Islet precursor cell (in vitro differentiated cells): ENCODE results near the gene NAA40.
"Not testable (repeated sequence)": the region's sequence is repeated elsewhere in the genome, so short reads cannot be mapped to it uniquely, and the experiment has no call there.

Experiments
- DNase-seq: peaks from one replicate; pipeline ENCODE4 v3.0.0-alpha.2; 2018

The NAA40 gene

DNA sequence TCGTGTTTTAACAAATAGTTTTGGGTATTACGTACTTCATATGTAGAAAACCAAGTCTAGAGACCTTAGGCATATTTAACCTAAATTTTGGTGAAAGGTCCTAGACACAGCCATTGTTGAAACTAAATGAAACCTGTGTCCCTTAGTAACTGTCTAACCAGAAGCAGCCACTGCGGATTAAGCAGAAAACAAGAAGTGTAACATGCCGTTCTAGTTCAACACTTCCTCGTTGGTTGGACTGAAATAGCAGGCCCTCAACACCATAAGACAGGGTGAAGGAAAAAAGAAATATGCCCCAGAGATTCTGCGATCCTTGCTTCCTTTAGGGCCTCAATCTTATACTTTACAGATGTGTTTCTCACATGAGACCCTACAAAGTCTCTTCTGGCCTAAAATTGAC lies 2.0 kb downstream of the NAA40 start:
- DNase-seq = no peak

DNA sequence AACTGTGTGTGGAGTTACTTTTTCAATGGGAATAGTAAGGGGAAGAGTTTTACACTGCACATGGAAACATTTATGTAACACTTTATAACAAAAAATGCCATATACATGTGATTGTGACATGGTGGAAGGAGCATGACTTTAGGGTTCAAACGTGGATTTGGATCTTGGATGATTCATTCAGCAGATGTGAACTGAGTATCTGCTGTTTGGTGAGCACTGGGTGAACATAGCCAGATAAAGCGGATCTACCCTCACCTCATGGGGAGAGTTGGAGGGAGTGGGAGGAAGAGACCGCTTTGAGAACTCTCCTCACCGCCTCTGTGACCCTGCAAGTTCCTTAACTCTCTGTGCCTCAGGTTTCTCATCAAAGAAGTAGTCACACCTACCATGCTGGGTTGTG lies 3.1 kb downstream of the NAA40 start:
- no peak for DNase-seq

DNA sequence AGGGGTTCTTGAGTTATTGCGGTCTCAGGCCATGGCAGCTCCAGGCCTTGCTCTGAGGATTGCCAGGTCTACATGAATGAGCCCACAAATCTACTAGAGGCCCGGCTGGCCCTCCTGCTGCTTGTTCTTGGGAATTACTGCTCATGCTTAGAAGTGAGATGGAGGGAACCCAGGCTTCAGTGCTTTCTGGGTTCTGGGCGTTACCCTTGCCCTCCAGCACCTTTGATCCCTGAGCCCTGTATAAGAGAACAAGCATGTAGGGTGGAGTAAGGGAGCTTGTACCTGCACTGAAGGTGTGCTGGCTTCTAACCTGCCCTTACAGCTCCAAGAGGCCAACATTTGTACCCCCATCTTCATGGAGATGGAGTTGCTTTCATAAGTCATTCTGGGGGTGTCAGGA lies 4.0 kb downstream of the NAA40 start:
- DNase-seq = no peak

DNA sequence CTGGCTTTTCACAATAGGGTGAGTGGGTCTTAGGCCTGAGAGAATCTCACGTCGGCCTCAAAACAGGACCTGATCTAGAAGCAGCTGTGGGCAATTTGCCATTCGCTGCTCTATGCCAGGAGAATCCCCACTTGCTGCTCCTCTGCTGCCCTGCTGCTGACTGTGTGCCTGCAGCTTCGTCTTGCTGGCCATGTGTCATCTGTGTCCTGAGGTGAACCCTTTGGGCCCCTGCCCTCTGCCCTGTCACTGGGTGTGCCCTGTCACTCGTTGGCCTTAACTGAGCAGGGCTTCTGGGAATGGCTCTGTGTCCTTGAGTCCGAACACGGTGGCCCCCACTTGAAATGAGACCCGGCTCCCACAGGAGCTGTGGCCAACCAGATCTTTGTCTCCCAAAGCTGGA lies 6.2 kb downstream of the NAA40 start:
- no peak for DNase-seq

DNA sequence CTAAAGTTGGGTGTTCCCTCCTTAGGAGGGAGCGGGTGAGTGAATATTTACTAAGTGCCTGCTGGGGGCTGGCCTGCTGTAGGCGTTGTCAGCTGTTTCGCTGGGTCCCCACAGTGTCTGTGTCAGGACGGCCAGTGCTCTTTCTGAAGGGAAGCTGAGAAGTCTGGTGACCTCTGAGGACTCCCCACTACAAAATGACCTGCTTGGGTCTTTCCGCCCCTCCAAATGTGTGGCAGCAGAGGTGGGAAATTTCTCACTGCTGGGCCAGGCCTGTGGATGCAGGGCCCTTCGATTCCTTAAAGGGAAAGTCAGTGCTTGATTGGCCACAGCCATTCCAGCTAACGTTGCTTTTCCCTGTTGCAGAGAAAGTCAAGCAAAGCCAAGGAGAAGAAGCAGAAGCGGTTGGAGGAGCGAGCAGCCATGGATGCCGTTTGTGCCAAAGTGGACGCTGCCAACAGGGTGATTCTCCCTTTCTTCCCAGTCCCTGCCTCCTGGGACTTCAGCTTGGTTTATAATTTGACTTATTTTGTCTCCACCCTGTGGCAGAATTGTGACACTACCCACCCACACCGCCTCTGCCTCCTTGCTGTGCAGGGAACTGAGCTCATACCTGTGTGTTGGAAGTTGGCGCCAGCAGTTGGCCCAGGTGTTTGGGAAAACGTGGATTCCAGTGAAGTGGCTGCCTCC lies 6.8 kb downstream of the NAA40 start:
- DNase-seq = peak; percentile 82

DNA sequence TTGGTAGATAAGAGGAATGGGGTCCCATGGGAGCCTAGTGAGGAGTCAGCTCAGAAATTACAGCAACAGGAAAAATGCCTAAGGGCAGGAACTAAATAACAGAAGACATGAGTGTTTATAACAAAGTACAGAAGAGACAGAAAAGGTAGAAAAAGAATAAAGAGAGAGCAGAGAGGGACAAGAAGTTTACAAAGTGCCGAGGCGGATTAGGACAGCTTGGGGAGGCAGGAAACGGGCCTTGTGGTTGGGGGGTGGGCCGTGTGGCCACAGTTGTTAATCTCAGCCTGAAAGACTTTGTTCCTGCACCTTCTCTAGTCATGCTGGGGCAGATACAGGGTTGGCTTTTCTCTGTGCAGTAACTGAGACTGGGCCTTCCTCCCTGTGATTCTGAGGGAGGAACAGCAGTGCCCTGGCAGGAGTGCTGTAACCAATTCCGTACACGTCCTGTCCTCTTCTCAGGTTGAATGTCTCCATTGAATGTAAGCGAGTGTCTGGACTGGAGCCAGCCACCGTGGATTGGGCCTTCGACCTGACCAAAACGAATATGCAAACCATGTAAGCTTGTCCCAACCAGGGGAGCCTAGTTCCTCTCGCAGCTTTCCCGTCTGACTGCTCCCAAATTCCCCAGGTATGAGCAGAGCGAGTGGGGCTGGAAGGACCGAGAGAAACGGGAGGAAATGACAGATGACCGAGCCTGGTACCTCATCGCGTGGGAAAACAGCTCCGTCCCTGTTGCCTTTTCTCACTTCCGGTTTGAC lies 13.2 kb downstream of the NAA40 start:
- no peak for DNase-seq

DNA sequence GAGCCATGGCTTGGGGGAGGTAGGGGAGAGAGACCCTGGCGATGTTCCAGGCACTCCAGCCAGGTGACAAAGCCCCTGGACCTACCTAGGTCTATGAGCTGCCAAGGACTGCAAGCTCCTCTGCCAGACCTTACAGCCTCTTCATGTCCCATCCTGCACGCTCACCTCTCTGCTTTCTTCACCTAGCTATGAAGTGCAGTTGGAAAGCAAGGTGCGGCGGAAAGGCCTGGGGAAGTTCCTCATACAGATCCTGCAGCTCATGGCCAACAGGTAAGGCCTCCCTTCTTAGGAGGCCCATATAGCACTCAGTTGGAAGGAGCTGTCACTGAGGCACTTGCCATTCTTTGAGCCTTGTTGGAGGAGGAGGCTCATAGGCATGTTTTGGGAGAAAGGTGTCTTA lies 13.8 kb downstream of the NAA40 start:
- DNase-seq = no peak

DNA sequence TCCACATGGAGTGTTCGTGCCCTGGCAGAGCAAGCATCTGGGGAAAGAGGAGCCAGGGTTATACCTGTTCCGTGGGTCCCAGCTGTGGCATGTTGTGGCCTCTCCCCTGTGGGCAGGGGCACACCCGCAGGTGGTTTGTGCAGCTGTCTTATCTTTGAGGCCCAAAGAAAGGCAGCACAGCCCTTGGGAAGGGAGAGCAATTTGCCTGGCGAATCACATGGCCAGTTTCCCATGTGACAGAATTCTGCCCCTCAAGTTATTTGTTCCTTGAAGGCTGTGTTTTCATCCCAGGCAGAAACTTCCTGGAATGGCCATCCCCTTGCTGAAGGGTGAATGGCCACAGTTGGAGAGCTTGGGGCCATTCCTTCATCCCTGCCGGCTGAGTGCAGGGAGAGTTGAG lies 19.2 kb downstream of the NAA40 start:
- no peak for DNase-seq

DNA sequence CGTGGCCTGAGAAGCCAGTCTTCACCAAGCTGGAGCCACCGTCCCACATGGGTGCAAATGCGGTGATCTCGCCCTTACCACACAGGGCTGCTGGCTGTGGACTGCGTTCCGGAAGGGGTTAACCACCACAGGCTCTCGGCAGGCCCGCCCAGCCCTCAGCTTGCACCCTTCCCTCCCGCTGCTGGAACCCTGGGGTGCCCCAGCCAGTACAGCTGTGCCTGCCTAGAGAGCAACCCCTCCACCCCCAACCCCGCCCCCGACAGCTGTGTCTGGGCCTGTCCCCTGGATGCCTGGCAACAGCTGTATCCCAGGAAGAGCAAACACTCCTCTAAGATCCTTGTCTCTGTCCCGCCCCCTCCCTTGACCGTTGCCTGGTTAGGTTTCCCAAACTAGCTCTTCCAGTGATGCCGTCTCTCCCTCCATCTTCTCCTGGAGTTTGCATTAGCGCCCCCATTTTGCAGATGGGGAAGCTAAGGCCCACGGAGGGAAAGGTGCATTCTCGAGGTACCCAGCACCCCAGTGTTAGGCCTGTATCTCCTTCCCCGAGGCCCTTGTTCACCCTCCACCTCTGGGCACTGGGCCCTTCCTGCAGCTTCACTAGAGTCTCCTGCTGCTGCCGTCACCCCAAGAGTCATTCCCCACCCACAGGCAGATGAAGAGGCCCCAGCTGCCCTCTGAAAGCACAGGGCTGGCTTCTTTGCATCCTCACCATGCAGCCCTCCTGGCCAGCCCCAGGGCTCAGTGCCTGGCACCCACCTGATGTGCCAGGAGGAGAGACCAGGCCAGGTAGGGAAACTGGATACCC lies 23.0 kb downstream of the NAA40 start:
- DNase-seq = peak; percentile 67

DNA sequence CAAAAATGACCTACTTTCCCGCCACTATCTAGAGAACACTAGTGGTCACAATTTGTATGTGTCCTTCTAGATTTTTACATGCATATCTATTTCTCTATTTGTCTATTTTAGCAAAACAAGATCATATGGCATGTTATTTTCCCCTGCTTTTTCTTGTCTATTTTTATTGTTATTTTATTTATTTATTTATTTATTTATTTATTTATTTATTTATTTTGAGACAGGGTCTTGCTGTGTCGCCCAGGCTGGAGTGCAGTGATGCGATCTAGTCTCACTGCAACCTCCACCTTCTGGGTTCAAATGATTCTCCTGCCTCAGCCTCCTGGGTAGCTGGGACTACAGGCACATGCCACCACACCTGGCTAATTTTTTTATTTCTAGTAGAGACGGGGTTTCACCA lies 25.1 kb downstream of the NAA40 start:
- DNase-seq = not testable (repeated sequence)

DNA sequence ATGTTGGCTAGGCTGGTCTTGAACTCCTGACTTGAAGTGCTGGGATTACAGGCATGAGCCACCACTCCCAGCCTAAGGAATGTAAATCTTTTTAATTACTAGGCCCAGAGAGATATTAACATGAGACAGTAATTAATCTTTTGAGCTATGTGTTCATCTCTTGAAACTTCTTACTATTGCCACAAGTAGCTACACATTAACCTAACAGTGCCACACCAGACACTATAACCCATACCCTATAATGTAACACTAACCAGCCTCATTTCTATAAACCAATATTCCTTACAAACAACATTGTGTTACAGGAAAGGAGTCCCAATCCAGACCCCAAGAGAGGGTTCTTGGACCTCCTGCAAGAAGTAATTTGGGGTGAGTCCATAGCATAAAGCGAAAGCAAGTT lies 27.6 kb downstream of the NAA40 start:
- no peak for DNase-seq

DNA sequence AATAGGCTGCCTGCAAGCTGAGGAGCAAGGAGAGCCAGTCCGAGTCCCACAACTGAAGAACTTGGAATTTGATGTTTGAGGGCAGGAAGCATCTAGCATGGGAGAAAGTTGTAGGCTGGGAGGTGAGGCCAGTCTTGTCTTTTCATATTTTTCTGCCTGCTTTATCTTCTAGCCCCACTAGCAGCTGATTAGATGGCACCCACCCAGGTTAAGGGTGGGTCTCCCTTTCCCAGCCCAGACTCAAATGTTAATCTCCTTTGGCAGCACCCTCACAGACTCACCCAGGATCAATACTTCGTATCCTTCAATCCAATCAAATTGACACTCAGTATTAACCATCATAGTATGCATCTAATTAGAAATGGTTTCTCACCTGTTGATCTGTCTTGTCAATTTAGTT lies 30.7 kb downstream of the NAA40 start:
- no peak for DNase-seq

DNA sequence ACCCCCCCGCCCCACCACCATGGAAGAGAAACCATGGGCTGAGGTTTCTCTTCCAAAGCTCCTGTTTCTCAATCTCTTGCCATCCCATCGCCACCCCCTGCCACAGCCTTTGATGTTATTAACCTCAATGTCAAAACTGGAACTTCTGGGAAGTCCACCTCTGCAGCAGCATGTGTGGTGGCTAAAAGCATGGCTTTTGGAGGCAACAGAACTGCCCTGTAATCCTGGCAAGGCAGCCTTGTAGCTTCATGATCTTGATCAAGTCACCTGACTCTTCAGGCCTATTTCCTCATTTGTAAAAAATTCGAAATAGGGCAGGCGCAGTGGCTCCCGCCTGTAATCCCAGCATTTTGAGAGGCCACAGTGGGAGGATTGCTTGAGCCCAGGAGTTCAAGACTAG lies 32.1 kb downstream of the NAA40 start:
- no peak for DNase-seq

DNA sequence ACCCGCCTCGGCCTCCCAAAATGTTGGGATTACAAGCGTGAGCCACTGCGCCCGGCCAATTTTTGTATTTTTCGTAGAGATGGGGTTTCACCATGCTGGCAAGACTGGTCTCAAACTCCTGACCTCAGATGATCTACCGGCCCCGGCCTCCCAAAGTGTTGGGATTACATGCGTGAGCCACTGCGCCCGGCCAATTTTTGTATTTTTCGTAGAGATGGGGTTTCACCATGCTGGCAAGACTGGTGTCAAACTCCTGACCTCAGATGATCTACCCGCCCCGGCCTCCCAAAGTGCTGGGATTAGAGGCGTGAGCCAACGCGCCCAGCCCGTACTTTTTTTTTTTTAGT lies 35.1 kb downstream of the NAA40 start:
- not testable (repeated sequence) for DNase-seq

DNA sequence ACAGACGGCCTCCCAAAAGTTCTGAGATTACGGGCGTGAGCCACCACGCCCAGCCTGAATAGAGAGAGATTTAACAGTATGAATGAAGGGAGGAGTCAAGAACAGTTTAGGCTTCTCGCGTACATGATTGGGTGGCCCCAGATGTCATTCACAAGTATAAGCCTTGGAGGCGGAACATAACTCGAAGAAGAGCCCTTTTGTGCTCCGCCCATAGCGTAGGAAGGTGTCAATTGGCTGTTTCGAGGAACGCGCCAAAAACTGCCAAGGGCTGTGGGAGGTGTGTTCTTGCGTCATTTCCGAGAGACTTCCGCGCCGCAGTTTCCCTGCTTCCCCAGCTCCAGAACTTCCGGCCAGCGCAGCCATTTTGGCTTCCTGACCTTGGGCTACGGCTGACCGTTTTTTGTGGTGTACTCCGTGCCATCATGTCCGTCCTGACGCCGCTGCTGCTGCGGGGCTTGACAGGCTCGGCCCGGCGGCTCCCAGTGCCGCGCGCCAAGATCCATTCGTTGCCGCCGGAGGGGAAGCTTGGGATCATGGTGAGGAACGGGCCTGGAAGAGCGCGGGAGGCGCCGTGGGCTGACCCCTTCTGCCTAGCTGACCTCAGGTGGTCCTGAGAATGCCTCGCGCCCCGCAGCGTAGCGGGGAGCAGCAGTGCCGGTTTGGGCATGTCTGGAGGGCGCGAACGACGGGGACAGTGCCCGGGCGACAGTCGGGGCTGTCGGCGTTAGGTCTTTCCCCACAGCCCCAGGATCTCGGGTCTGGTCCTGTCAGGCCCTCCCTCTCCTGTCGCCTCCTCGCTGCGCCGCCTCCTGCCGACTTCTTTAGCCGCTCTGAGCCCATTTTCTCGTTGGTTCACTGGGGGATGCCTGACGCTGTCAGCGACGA lies 35.7 kb downstream of the NAA40 start, which contains the start of gene COX8A:
Gene COX8A, plus strand, starts transcription at position 362 of the 885 bp plus-strand sequence. Its CDS starts 61 bp downstream, at position 423.
- DNase-seq = peak; percentile 99

DNA sequence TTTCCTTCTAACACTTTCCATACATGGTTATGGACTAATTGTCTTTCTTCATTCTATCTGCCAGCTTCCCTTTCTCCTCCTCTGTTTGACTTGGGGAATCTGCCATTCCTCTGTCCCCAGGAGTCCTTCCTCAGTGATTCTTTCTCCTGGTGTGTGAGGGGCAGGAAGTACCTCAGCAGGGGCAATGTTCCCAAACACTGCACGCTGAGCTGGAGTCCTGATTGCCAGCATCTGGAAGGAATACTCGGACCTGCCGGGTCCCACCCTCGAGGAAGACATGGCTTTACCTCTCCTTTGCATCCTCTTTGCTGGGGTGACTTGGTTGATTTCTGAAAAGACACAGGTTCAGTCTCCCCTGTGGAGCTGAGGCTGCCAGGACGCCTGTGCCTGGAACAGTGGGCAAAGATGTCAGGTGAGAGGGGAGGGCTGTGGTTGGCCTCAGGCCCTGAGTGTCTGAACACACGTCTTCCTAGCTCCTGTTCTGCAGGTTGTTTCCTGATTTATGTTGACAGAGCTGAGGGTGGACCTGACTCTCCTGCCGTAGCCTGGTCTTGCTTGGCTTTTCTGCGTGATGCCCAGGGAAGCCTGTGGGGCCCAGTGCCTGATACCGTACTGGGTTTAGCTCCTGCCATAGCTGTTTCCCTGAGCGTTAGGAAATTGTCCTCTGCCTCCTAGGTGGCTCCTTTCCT lies 39.9 kb downstream of the NAA40 start:
- no peak for DNase-seq

DNA sequence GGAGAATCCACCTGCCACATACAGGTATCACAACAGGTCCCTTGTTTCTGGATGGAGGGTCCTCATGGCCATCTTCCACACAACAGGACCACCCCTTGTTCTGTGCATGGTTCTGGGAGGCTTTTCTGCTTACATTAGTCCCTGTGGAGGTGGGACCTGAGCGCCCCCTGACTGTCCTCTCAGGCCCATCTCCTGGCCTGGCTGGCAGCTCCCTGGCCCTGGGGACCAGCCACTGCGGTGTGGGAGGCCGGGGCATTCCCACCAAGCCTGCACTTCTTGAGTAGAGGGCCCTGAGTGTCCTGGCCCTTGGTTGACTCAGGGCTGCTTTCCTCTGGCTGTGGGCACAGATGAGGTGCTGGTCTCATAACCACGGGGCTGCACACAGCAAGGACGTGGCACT lies 40.6 kb downstream of the NAA40 start:
- no peak for DNase-seq

DNA sequence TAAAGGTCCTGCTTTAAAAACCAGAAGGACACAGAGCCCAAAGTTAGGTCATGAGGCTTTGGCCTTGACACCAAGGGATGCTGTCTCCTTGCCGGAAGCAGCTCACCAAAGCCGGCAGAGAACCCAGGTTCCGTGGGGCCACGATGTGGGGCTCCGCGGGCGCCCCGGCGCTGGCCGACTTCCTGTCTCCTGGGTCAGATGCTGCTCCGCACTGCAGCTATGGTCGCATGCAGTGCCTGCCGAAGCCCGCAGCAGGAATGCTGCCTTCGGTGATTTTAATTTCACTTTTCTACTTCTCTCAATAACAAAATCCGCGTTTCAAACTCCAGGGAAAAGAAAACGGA lies 47.0 kb downstream of the NAA40 start:
- DNase-seq = peak; percentile 70

DNA sequence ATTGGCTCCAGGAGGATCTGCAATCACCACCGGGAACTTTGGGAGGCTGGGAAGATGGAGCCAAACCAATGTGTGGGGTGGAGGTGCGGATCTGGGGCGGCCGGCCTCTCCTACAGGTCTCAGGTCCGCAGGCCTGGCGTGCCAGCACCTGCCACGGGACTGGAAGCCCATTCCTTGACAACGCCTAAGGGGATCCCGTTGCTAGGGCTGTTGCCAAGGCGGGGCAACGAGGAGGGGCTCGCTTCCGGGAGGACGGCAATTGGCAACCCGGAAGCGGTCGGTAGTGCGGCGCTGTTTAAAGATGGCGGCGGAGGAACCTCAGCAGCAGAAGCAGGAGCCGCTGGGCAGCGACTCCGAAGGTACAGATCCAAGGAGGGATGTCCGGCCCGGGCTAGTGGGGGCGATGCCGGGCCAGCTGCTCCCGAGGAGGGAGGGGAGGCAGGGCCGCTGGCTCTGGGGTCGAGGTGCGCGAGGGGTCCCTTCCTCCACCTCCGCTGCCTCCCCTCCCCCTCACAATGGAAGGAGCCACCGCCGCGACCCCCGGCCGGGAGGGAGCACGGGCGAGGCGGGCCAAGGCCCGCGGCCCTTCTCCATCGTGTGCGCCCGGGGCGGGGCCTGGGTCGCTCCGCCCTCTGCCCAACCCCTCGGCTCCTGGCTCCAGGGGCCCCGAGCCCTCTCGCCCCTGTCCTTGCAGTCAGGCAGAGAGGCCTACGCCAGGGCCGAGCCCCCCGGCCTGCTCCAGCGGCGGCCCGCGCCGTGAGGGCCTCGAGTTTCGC lies 47.5 kb downstream of the NAA40 start, which contains the start of gene OTUB1:
Gene OTUB1, plus strand, starts transcription at position 283 of the 776 bp plus-strand sequence. Its CDS starts 19 bp downstream, at position 302.
- peak; percentile 98 for DNase-seq

DNA sequence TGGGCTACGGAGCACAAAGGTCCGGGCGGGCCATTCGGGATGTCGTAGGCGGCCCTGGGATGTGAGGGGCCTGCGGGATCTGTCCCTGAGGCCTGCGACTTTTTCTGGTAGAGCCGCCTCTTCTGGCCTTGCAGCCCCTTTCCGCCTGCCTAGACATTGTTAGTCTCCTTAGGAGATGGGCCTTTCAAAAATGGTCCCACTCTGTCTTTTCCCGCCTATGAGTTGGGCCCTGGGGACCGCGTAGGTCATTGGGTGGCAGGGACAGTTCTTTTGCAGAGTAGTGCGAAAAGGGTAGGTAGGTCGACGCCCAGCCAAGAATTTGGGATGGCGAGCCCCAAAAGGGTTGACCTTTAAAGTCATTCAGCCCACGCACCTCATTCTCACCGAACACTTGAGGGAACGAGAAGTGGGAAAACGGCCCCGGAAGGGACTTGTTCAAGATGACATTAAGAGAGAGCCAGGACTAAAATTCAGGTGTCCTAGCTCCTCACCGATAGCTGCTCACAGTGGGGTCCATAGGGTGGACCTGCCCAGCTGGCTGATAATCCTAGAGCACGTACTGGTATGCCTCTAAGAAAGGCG lies 48.2 kb downstream of the NAA40 start:
- DNase-seq = no peak

DNA sequence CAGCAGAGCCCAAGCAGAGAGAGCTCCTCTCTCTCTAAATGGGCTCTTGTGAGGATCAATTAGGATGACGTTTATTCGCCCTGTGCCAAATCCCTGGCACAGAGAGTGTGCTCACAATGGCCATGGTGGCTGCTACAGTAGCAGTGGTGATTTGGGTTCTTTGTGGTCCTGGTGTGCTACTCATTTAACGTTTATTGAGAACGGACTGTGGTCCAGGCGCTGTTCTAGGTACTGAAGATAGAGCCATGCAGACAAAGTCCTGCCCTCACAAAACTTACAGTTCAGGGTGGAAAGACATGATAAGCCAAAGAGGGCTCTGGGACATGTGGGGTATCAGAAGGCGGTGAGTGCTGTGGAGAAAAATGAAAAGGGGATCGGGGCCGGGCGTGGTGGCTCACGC lies 52.8 kb downstream of the NAA40 start:
- DNase-seq = no peak
